GM12878 (cell line): Measurements from ENCODE around the gene FBXL5. TPM values are rescaled to one million over a fixed set of nuclear protein-coding genes. Genes with fewer than 3 reads are reported as not detected.

Source experiments
- CBX5 ChIP-seq: sonication (generic); IDR thresholded peaks from 2 replicates; pipeline ENCODE4 v1.6.1; 2016; ENCODE audit warnings: low read depth, moderate library complexity, mild to moderate bottlenecking, inconsistent platforms
- DPF2 ChIP-seq: fragments of 450-650 bp; IDR thresholded peaks from 2 replicates; pipeline ENCODE4 v1.6.1; 2017; ENCODE audit warnings: mild to moderate bottlenecking
- EED ChIP-seq: sonication (generic); IDR thresholded peaks from 2 replicates; pipeline ENCODE4 v1.6.1; 2016; ENCODE audit warnings: antibody characterized with exemption, low read depth
- EZH2 ChIP-seq: IDR thresholded peaks from 2 replicates; pipeline ENCODE4 v1.6.1; 2012; ENCODE audit warnings: low read depth, mild to moderate bottlenecking, control low read depth, inconsistent platforms, low read length, borderline replicate concordance; ENCODE audit not compliant: control insufficient read depth
- GATAD2B ChIP-seq: fragments of 450-650 bp; conservative IDR thresholded peaks from 2 replicates; pipeline ENCODE4 v1.6.1; 2017; ENCODE audit warnings: low read depth, mild to moderate bottlenecking, moderate library complexity
- HDAC2 ChIP-seq: fragments of 200-600 bp; sonication (generic); IDR thresholded peaks from 2 replicates; pipeline ENCODE4 v1.6.1; 2017
- IKZF1 ChIP-seq: fragments of 450-650 bp; conservative IDR thresholded peaks from 2 replicates; pipeline ENCODE4 v1.6.1; 2017; ENCODE audit warnings: antibody characterized with exemption, mild to moderate bottlenecking
- KLF5 ChIP-seq: fragments of 450-650 bp; IDR thresholded peaks from 2 replicates; pipeline ENCODE4 v1.6.1; 2014; ENCODE audit warnings: mild to moderate bottlenecking; ENCODE audit not compliant: partially characterized antibody
- LARP7 ChIP-seq: fragments of 450-650 bp; IDR thresholded peaks from 2 replicates; pipeline ENCODE4 v1.6.1; 2017; ENCODE audit warnings: mild to moderate bottlenecking
- PAX8 ChIP-seq: fragments of 450-650 bp; IDR thresholded peaks from 2 replicates; pipeline ENCODE4 v1.6.1; 2017; ENCODE audit warnings: mild to moderate bottlenecking, moderate library complexity
- SIN3A ChIP-seq: IDR thresholded peaks from 2 replicates; pipeline ENCODE4 v1.6.1; 2012; ENCODE audit warnings: low read depth, low read length, improper control_type of control experiment
- YBX1 ChIP-seq: fragments of 450-650 bp; IDR thresholded peaks from 2 replicates; pipeline ENCODE4 v1.6.1; 2016; ENCODE audit warnings: antibody characterized with exemption
- ZNF274 ChIP-seq: IDR thresholded peaks from one replicate; pipeline ENCODE4 v1.8.0; 2011; ENCODE audit not compliant: insufficient read length, insufficient read depth
- polyA plus RNA-seq, 11 experiments: library from polyadenylated mRNA; depleted of rRNA in 4 of 11; unstranded in 6 of 11; stranded (reverse) in 5 of 11; fragments of >200 nt; fragmentation: Nextera tagmentation in 4 of 11; fragmentation: Illumina TruSeq in 1 of 11; extraction: Ambion mirVana in 4 of 11; extraction: Trizol in 1 of 11; gene quantifications; 1 replicate in 1 of 11; 2 replicates in 10 of 11; pipeline versions ENCODE4 v1.2.1 to v1.2.3, GENCODE V29; 2011 to 2016; ENCODE audit warnings: inconsistent platforms in 2 of 11, missing spikeins in 2 of 11, low read depth in 1 of 11
- total RNA-seq, 4 experiments: library from RNA; depleted of rRNA in 3 of 4; stranded (reverse); fragments of >200 nt in 3 of 4; fragmentation: Illumina TruSeq in 1 of 4; extraction: Trizol in 1 of 4; gene quantifications; 2 replicates each; pipeline versions ENCODE4 v1.2.1 to v1.2.3, GENCODE V29; 2013 to 2021
- TF ChIP-seq, protein P1 (sequence below): fragments of 450-650 bp; conservative IDR thresholded peaks from 2 replicates; pipeline ENCODE4 v1.6.1; 2017; ENCODE audit warnings: mild to moderate bottlenecking, moderate library complexity
- TF ChIP-seq, protein P2 (sequence below): fragments of 450-650 bp; IDR thresholded peaks from 2 replicates; pipeline ENCODE4 v1.6.1; 2017; ENCODE audit warnings: borderline replicate concordance
- TF ChIP-seq, protein P3 (sequence below): IDR thresholded peaks from 2 replicates; pipeline ENCODE4 v1.6.1; 2012; ENCODE audit warnings: low read depth, low read length, improper control_type of control experiment
- TF ChIP-seq, protein P4 (sequence below): fragments of 450-650 bp; IDR thresholded peaks from 2 replicates; pipeline ENCODE4 v1.6.1; 2017; ENCODE audit warnings: mild to moderate bottlenecking, low read depth, inconsistent platforms; ENCODE audit not compliant: poor library complexity, severe bottlenecking
- TF ChIP-seq, protein P5 (sequence below): IDR thresholded peaks from 2 replicates; pipeline ENCODE4 v1.6.1; 2012; ENCODE audit warnings: mild to moderate bottlenecking, low read depth, low read length
- TF ChIP-seq, protein P6 (sequence below): IDR thresholded peaks from 2 replicates; pipeline ENCODE4 v1.6.1; 2011; ENCODE audit warnings: mild to moderate bottlenecking, low read depth, low read length, moderate library complexity; ENCODE audit not compliant: insufficient replicate concordance

The FBXL5 gene
- total and polyA plus RNA-seq, 10 of the 15 experiments (the other 5 are each of a cell fraction or from before 2014, with no cell fraction given): 10.1 to 46.2 (median 32.7) TPM

DNA sequence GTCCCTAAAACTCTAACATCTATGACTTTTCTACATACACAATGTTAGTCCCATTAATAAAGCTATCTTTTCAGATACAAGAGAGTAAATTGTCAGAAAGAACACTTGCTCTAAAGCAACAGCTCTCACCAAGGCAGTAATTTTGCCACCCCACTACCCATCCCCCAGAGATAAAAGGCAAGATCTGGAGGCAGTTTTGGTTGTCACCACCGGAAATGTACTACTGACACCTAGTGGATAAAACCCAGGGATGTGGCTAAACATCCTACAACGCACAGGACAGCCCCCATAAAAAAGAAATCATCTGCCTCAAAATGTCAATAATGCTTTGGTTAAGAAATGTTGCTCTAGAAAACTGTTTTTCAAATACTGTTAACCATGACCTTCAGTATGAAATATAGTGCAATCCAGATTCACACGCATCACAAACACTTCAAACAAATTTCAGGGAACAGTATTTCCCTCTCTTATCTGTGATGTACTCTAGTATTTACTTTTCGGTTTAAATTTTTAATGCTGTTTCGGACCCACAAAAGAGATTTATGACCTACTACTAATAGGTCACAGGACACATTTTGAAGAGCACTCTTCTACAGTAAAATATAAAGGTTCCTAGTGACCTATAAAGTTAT, 5.1 kb downstream of the FBXL5 start (continued):
- TF ChIP-seq, protein P1, sequence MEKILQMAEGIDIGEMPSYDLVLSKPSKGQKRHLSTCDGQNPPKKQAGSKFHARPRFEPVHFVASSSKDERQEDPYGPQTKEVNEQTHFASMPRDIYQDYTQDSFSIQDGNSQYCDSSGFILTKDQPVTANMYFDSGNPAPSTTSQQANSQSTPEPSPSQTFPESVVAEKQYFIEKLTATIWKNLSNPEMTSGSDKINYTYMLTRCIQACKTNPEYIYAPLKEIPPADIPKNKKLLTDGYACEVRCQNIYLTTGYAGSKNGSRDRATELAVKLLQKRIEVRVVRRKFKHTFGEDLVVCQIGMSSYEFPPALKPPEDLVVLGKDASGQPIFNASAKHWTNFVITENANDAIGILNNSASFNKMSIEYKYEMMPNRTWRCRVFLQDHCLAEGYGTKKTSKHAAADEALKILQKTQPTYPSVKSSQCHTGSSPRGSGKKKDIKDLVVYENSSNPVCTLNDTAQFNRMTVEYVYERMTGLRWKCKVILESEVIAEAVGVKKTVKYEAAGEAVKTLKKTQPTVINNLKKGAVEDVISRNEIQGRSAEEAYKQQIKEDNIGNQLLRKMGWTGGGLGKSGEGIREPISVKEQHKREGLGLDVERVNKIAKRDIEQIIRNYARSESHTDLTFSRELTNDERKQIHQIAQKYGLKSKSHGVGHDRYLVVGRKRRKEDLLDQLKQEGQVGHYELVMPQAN: no peak
- no peak for TF ChIP-seq YBX1
- peak; percentile 35; the same call in 1 of the 2 replicates for TF ChIP-seq IKZF1
- TF ChIP-seq GATAD2B: no peak
- no peak for TF ChIP-seq EED
- no peak for TF ChIP-seq HDAC2
- TF ChIP-seq ZNF274: no peak
- no peak for TF ChIP-seq CBX5
- TF ChIP-seq PAX8: no peak
- TF ChIP-seq, protein P2, sequence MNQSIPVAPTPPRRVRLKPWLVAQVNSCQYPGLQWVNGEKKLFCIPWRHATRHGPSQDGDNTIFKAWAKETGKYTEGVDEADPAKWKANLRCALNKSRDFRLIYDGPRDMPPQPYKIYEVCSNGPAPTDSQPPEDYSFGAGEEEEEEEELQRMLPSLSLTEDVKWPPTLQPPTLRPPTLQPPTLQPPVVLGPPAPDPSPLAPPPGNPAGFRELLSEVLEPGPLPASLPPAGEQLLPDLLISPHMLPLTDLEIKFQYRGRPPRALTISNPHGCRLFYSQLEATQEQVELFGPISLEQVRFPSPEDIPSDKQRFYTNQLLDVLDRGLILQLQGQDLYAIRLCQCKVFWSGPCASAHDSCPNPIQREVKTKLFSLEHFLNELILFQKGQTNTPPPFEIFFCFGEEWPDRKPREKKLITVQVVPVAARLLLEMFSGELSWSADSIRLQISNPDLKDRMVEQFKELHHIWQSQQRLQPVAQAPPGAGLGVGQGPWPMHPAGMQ: no peak
- no peak for TF ChIP-seq EZH2
- TF ChIP-seq SIN3A: no peak
- TF ChIP-seq LARP7: no peak
- TF ChIP-seq, protein P3, sequence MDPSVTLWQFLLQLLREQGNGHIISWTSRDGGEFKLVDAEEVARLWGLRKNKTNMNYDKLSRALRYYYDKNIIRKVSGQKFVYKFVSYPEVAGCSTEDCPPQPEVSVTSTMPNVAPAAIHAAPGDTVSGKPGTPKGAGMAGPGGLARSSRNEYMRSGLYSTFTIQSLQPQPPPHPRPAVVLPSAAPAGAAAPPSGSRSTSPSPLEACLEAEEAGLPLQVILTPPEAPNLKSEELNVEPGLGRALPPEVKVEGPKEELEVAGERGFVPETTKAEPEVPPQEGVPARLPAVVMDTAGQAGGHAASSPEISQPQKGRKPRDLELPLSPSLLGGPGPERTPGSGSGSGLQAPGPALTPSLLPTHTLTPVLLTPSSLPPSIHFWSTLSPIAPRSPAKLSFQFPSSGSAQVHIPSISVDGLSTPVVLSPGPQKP: 0 out of 2 replicates have a peak, but pooled peaks have one; percentile 32
- TF ChIP-seq, protein P4, sequence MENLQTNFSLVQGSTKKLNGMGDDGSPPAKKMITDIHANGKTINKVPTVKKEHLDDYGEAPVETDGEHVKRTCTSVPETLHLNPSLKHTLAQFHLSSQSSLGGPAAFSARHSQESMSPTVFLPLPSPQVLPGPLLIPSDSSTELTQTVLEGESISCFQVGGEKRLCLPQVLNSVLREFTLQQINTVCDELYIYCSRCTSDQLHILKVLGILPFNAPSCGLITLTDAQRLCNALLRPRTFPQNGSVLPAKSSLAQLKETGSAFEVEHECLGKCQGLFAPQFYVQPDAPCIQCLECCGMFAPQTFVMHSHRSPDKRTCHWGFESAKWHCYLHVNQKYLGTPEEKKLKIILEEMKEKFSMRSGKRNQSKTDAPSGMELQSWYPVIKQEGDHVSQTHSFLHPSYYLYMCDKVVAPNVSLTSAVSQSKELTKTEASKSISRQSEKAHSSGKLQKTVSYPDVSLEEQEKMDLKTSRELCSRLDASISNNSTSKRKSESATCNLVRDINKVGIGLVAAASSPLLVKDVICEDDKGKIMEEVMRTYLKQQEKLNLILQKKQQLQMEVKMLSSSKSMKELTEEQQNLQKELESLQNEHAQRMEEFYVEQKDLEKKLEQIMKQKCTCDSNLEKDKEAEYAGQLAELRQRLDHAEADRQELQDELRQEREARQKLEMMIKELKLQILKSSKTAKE: no peak
- TF ChIP-seq KLF5: no peak
- TF ChIP-seq, protein P5, sequence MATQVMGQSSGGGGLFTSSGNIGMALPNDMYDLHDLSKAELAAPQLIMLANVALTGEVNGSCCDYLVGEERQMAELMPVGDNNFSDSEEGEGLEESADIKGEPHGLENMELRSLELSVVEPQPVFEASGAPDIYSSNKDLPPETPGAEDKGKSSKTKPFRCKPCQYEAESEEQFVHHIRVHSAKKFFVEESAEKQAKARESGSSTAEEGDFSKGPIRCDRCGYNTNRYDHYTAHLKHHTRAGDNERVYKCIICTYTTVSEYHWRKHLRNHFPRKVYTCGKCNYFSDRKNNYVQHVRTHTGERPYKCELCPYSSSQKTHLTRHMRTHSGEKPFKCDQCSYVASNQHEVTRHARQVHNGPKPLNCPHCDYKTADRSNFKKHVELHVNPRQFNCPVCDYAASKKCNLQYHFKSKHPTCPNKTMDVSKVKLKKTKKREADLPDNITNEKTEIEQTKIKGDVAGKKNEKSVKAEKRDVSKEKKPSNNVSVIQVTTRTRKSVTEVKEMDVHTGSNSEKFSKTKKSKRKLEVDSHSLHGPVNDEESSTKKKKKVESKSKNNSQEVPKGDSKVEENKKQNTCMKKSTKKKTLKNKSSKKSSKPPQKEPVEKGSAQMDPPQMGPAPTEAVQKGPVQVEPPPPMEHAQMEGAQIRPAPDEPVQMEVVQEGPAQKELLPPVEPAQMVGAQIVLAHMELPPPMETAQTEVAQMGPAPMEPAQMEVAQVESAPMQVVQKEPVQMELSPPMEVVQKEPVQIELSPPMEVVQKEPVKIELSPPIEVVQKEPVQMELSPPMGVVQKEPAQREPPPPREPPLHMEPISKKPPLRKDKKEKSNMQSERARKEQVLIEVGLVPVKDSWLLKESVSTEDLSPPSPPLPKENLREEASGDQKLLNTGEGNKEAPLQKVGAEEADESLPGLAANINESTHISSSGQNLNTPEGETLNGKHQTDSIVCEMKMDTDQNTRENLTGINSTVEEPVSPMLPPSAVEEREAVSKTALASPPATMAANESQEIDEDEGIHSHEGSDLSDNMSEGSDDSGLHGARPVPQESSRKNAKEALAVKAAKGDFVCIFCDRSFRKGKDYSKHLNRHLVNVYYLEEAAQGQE: no peak
- TF ChIP-seq, protein P6, sequence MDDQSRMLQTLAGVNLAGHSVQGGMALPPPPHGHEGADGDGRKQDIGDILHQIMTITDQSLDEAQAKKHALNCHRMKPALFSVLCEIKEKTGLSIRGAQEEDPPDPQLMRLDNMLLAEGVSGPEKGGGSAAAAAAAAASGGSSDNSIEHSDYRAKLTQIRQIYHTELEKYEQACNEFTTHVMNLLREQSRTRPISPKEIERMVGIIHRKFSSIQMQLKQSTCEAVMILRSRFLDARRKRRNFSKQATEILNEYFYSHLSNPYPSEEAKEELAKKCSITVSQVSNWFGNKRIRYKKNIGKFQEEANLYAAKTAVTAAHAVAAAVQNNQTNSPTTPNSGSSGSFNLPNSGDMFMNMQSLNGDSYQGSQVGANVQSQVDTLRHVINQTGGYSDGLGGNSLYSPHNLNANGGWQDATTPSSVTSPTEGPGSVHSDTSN: no peak
- TF ChIP-seq DPF2: no peak
